GM18499 (cell line): ENCODE measurements around the gene GTF3A.
A peak's percentile ranks its signal among the peaks of the same experiment; 100 is the strongest.

Experiments used
- ATAC-seq: cut with Tn5 transposase; IDR thresholded peaks from one replicate; pipeline ENCODE4 v1.9.1; 2021; ENCODE audit warnings: moderate number of reproducible peaks; ENCODE audit not compliant: insufficient read depth, unreplicated experiment

GTF3A gene

GRCh38 chr13:27404680-27405079 lies 19.7 kb upstream of the GTF3A start:
- no peak for ATAC-seq

- ATAC-seq = no peak
These were observed 18.8 kb upstream of the GTF3A start for GRCh38 chr13:27405546-27406134.

- no peak for ATAC-seq
These were observed 18.1 kb upstream of the GTF3A start for GRCh38 chr13:27406178-27406939.

- ATAC-seq = no peak
These were observed 16.3 kb upstream of the GTF3A start for GRCh38 chr13:27408074-27408473.

- no peak for ATAC-seq
These were observed 15.4 kb upstream of the GTF3A start for GRCh38 chr13:27409013-27409412.

DNA sequence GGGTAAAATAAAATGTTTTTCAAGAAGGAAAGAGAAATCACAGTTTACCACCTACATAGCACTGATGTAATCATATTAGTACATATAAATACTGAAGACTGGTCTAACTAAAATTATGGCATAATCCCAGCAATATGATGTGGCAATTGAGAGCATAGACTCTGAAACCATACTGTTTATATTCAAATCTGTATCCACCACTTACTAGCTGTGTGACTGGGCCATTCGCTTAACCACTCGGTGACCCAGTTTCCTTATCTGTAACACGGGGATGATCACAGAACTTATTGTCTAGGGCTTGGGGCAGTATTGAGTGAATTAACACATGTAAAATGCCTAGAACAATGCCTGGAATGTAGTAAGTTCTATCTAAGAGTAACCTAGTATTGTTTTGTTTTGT lies 13.1 kb upstream of the GTF3A start:
- ATAC-seq = no peak

DNA sequence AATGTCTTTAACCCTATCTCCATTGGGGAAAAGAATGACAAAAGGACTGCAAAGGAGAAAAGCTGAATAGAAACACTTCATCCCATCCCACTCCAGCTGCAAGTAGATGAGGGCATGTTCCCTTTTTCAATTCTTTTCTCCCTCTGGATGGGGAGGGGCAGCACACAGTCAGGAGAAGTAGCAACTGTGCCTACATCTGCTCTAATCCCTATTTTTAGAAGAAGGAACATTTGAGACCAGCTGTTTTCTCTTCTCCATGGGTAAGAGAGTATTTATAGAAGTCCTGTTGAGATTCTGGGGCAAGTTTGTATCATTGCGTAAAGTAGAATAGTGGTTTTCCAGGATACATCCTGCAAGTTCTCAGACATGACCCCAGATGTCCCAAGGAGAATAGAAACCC lies 9.3 kb upstream of the GTF3A start:
- ATAC-seq = no peak

DNA sequence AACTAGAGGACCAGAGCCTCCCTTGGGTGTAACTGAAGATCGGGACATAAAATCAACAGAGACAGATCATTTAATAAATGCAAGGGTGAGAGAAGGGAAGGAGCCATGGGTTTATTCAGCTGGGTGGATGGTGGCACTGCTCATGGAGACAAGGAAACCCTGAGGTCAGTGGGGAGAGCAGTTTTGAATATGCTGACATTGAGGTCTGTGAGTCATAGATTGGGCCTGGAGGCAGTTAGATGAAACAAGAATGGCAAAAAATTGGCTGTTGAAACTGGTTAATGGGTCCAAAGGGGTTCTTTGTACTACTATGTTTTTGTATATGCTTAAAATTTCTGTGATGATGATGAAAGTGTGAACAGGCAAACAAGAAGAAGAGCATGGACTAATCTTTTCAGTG lies 5.1 kb upstream of the GTF3A start:
- no peak for ATAC-seq

- ATAC-seq = no peak
These were observed 3.1 kb upstream of the GTF3A start for GRCh38 chr13:27421101-27421871.

- no peak for ATAC-seq
These were observed 1.1 kb upstream of the GTF3A start for GRCh38 chr13:27423333-27423732.

- no peak for ATAC-seq
These were observed 919 bp downstream of the GTF3A start for GRCh38 chr13:27425158-27425917.

- ATAC-seq = peak; percentile 49
These were observed 1.7 kb downstream of the GTF3A start for GRCh38 chr13:27425918-27426630.

DNA sequence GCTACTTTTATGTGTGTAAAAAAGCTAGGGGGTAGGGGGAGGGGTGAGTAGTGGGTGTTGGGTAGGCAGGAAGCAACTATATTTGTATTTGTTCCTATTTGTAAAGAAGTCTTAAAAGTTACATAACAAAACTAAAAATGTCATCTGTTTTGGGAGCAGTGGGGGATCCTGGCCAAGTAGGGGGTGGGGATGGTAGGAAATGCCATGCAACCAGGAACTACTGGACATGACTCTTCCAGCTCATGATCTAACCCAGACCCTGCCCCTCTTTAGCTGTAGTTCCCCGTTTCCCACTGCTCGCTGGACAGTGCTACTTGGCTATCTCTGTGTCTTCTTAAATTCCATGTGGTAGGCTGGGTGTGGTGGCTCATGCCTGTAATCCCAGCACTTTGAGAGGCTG lies 3.2 kb downstream of the GTF3A start:
- no peak for ATAC-seq

DNA sequence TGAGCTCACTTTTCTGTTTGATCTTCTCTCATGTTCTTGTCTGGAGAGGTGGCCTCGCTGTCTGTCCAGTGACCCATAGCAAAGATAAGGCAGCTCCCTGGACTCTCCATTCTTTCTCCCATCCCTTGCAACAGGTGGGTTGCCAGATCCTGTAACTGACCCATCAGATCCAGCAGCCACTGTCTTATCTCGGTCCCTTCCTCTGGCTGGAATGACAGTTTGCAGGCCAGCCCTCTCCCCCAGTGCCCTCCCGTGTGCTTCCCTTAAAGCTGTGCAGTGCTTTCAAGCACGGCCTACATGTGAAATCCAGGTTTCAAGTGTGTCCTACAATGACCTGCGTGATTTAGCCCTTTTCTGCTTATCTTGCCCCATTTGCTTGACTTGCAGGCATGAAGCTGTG lies 3.7 kb downstream of the GTF3A start:
- ATAC-seq = no peak

- ATAC-seq = no peak
These were observed 7.8 kb downstream of the GTF3A start for GRCh38 chr13:27432180-27432579.

DNA sequence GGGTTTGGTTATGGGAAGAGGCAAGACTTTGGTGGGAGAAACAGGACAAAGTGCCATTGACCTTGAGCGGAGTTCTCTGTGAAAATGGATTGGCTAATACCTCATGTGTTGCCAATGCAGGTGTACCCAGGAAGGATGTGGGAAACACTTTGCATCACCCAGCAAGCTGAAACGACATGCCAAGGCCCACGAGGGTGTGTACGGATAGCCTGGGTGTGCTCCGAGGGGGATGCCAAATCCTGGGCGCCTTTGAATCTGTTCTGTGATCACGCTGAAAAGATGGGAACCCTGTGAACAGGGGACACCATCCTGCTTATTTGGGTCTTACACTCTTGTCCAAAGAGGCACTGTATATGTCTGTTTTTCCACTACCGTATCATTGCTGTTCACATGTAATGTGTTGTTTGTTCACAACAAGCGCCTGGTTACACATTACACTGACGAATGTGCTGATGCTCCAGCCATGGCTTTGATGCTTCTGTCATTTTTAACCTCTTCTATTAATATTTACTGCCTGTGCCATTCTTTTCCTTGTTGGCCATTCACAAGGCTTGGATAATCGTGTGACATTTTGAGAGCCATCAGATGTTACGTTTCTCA lies 8.3 kb downstream of the GTF3A start:
- ATAC-seq = no peak

GRCh38 chr13:27437126-27437525 lies 12.7 kb downstream of the GTF3A start:
- no peak for ATAC-seq

GRCh38 chr13:27440408-27440807 lies 16.0 kb downstream of the GTF3A start:
- no peak for ATAC-seq

GRCh38 chr13:27442071-27442647 lies 17.7 kb downstream of the GTF3A start:
- ATAC-seq = no peak
